ENCODE results near the gene UBAP2.
"Not testable (repeated sequence)": the region's sequence is repeated elsewhere in the genome, so short reads cannot be mapped to it uniquely, and the experiment has no call there.

The UBAP2 gene

DNA sequence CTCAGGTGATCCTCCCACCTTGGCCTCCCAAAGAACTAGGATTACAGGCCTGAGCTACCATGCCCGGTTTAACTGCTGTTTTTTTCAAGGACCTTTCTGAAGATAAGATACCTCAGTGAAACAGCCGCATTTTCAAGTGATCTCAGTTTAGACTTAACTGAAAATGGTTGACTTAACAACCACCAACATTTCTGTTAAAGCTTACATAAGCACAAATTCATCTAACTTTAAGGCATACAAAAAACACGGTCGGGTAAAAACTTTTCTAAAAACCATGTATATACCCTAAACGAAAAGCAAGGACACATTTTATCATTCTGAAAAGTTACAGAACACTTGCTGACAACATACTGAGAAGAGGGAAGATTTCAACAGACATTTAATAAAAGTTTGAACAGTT, 22.9 kb downstream of the UBAP2 start:
- in situ Hi-C loops (cut with HindIII; ENCODE audit: low sequenced_read_pairs), result no loop called here
- no peak for DNase-seq (ENCODE audit: low read depth)
- H3K4me3 ChIP-seq (ENCODE audit: low read depth, low read length), result no peak overlapping the region
- TF ChIP-seq, protein P1, sequence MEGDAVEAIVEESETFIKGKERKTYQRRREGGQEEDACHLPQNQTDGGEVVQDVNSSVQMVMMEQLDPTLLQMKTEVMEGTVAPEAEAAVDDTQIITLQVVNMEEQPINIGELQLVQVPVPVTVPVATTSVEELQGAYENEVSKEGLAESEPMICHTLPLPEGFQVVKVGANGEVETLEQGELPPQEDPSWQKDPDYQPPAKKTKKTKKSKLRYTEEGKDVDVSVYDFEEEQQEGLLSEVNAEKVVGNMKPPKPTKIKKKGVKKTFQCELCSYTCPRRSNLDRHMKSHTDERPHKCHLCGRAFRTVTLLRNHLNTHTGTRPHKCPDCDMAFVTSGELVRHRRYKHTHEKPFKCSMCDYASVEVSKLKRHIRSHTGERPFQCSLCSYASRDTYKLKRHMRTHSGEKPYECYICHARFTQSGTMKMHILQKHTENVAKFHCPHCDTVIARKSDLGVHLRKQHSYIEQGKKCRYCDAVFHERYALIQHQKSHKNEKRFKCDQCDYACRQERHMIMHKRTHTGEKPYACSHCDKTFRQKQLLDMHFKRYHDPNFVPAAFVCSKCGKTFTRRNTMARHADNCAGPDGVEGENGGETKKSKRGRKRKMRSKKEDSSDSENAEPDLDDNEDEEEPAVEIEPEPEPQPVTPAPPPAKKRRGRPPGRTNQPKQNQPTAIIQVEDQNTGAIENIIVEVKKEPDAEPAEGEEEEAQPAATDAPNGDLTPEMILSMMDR (IDR thresholded peaks at IDR 0.05; ENCODE audit: low read depth, low read length, missing control alignments), result no peak

DNA sequence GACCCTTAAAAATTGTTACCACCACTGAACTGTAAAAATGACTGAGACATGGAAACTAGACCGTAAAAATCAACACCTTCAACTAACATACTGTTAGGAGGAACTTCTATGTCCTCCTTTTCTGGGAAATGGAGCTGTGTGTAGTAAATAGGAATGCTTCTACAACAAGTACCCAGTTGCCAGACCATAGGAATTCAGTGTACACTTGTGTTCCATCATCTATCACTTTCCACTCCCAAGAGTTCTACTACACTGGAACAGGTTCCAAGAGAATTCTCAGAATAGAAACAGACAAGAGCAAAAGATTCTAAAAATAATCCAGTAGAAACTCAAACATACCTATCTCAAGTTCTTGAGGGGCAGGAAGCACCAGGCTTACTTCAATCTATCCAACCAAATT, 23.6 kb downstream of the UBAP2 start:
- in situ Hi-C loops (cut with HindIII; ENCODE audit: low sequenced_read_pairs), result no loop called here
- DNase-seq (ENCODE audit: low read depth), result peak; percentile 18
- no peak overlapping the region for H3K4me3 ChIP-seq (ENCODE audit: low read depth, low read length)
- TF ChIP-seq, protein P1 (IDR thresholded peaks at IDR 0.05; ENCODE audit: low read depth, low read length, missing control alignments), result no peak

DNA sequence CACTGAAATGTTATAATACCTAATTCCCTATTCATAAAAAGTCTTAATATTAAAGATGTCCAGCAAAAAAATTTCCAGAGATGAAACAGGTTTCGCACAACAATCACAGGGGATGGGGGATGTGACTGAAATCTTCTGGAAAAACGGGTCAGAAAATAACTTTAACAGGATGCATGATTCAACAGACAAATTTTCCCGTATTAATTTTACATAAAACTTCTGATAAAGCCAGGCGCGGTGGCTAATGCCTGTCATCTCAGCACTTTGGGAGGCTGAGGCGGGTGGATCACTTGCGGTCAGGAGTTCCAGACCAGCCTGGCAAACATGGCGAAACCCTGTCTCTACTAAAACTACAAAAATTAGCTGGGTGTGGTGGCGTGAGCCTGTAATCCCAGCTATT, 24.2 kb downstream of the UBAP2 start:
- in situ Hi-C loops (cut with HindIII; ENCODE audit: low sequenced_read_pairs); H3K4me3 ChIP-seq (ENCODE audit: low read depth, low read length); DNase-seq (ENCODE audit: low read depth): not testable (repeated sequence)

DNA sequence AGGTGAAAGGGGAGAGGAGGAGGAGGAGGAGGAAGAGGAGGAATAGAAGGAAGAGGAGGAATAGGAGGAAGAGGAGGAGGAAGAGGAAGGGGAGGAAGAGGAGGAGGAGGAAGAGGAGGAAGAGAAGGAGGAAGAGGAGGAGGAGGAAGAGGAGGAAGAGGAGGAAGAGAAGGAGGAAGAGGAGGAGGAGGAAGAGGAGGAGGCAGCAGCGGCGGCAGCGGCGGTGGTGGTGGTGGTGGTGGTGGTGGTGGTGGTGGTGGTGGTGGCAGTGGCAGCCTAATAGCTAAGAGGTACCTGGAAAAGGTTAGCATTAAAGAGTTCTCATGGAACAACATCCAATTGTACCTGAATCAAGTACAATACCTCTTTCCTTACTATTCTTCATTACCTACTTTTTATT, 32.5 kb downstream of the UBAP2 start:
- no peak overlapping the region for H3K4me3 ChIP-seq (ENCODE audit: low read depth, low read length)
- DNase-seq (ENCODE audit: low read depth), result no peak
- TF ChIP-seq, protein P1 (IDR thresholded peaks at IDR 0.05; ENCODE audit: low read depth, low read length, missing control alignments), result no peak
- in situ Hi-C loops (cut with HindIII; ENCODE audit: low sequenced_read_pairs), result no loop called here

DNA sequence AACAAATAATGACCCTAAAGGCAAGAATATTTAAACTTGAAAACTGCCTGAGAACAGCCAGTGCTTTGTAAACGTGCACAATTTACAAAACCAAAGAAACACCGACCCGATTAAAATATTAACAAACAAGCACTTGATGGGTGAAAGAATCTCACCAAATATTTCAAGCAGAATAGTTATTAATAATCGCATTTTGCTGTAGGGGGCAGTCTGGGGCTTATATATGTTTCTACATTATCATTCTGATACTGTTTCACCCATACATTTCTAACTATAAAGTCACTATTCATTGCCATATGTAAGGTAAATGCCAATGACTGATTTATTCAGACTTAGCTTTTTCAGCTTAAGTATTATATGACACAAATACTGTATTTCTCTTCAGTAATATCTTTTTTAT, 37.7 kb downstream of the UBAP2 start:
- DNase-seq (ENCODE audit: low read depth), result no peak
- in situ Hi-C loops (cut with HindIII; ENCODE audit: low sequenced_read_pairs), result no loop called here
- H3K4me3 ChIP-seq (ENCODE audit: low read depth, low read length), result no peak overlapping the region
- TF ChIP-seq, protein P1 (IDR thresholded peaks at IDR 0.05; ENCODE audit: low read depth, low read length, missing control alignments), result no peak

DNA sequence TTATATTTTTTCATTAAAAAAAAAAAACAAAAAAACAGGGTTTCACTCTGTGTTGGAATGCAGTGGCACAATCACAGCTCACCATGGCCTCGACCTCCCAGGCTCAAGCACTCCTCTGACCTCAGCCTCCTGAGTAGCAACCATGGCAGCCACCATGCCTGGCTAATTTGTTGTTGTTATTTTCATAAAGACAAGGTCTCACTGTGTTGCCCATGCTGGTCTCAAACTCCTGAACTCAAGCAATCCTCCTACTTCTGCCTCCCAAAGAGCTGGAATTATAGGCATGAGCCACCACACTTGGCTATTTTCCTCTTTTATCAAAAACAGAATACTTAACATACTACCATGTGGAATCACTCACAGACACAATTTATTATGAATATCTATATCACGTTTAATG, 46.7 kb downstream of the UBAP2 start:
- in situ Hi-C loops (cut with HindIII; ENCODE audit: low sequenced_read_pairs), result loop anchor here (5.0 kb wide), 1 partner anchor 90 kb away; no protein-coding TSS in a partner anchor
- DNase-seq (ENCODE audit: low read depth), result no peak
- no peak overlapping the region for H3K4me3 ChIP-seq (ENCODE audit: low read depth, low read length)
- TF ChIP-seq, protein P1 (IDR thresholded peaks at IDR 0.05; ENCODE audit: low read depth, low read length, missing control alignments), result no peak

DNA sequence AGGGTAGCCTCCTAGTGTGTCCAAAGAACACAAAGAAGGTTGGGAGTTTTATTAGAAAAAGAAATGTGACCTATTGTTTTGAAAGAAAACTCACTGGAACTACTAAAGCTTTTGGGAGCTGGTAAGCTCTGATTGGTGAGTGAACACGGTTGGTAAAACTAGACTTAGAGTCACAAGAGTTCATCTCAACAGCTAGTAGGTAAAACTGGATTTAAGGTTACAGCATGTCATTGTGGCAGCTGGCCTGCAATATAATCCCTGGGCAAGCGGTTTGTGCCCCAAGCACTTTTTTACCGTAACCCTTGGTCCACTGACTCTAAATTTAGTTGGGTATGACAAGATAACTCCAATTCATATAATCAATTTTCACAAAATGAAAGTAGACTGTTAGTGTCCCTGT, 47.4 kb downstream of the UBAP2 start:
- H3K4me3 ChIP-seq (ENCODE audit: low read depth, low read length), result no peak overlapping the region
- TF ChIP-seq, protein P1 (IDR thresholded peaks at IDR 0.05; ENCODE audit: low read depth, low read length, missing control alignments), result no peak
- in situ Hi-C loops (cut with HindIII; ENCODE audit: low sequenced_read_pairs), result loop anchor here (5.0 kb wide), 1 partner anchor 91 kb away; no protein-coding TSS in a partner anchor
- DNase-seq (ENCODE audit: low read depth), result no peak
